Gastrocnemius medialis (tissue), 4 donors: ENCODE data around the gene CXCL8.

Source experiments
- POLR2A ChIP-seq, 2 donors: fragments of 450-650 bp; IDR thresholded peaks; one replicate each; pipeline ENCODE4 v1.6.1; 2017; ENCODE audit warnings: antibody characterized with exemption in 2 of 2, mild to moderate bottlenecking in 2 of 2, moderate library complexity in 2 of 2
- TF ChIP-seq, protein P1 (sequence below), 5 experiments: fragments of 450-650 bp in 3 of 5; fragments of 200-600 bp in 2 of 5; sonication (generic) in 2 of 5; IDR thresholded peaks in 4 of 5; conservative IDR thresholded peaks in 1 of 5; 1 replicate in 4 of 5; 2 replicates in 1 of 5; pipeline ENCODE4 v1.5.1; 2016 to 2019; ENCODE audit warnings: antibody characterized with exemption in 5 of 5, mild to moderate bottlenecking in 3 of 5, moderate library complexity in 3 of 5

DNA sequence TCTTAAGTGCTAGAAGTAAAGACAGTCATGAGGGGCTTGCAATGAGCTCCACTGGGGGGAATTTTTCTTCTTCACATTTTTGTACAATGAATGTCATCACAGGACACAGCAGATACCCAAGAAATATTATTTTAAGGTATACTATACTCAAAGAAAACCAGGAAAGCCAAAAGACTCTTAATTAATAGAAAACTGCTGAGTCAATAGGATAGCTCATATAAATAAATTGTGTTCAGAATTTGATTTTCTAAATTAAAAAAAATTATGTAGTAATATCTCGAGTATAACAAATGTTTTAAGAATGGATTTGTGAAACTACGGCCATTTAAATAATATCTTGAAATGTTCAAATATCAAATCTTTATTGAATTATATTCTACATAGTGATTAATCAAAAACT lies 25.7 kb upstream of the CXCL8 start:
- TF ChIP-seq, protein P1, sequence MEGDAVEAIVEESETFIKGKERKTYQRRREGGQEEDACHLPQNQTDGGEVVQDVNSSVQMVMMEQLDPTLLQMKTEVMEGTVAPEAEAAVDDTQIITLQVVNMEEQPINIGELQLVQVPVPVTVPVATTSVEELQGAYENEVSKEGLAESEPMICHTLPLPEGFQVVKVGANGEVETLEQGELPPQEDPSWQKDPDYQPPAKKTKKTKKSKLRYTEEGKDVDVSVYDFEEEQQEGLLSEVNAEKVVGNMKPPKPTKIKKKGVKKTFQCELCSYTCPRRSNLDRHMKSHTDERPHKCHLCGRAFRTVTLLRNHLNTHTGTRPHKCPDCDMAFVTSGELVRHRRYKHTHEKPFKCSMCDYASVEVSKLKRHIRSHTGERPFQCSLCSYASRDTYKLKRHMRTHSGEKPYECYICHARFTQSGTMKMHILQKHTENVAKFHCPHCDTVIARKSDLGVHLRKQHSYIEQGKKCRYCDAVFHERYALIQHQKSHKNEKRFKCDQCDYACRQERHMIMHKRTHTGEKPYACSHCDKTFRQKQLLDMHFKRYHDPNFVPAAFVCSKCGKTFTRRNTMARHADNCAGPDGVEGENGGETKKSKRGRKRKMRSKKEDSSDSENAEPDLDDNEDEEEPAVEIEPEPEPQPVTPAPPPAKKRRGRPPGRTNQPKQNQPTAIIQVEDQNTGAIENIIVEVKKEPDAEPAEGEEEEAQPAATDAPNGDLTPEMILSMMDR (IDR thresholded peaks at IDR 0.05 in 4 of 5, conservative IDR thresholded peaks at IDR 0.05 in 1 of 5): no peak
- no peak for TF ChIP-seq POLR2A (IDR thresholded peaks at IDR 0.05)
